Esophagus mucosa (tissue), 1 donor: ENCODE results near the gene AP2A2. TPM values are rescaled to one million over a fixed set of nuclear protein-coding genes. Genes with fewer than 3 reads are reported as not detected.
A peak's percentile ranks its signal among the peaks of the same experiment; 100 is the strongest.
"Not testable (repeated sequence)": the region's sequence is repeated elsewhere in the genome, so short reads cannot be mapped to it uniquely, and the experiment has no call there.

ENCODE experiments used
- ATAC-seq: fragments of 200-7000 bp; cut with Tn5 transposase; one replicate; pipeline ENCODE4 v1.9.1; 2020
- total RNA-seq: library from RNA; stranded (reverse); gene quantifications from one replicate; pipeline ENCODE4 v1.2.4, GENCODE V29; 2023
- donor health status: DM: yes; HTN: yes; CAD: no.

AP2A2 gene
- total RNA-seq, 1 donor from 2014 or later = 34.9 TPM

DNA sequence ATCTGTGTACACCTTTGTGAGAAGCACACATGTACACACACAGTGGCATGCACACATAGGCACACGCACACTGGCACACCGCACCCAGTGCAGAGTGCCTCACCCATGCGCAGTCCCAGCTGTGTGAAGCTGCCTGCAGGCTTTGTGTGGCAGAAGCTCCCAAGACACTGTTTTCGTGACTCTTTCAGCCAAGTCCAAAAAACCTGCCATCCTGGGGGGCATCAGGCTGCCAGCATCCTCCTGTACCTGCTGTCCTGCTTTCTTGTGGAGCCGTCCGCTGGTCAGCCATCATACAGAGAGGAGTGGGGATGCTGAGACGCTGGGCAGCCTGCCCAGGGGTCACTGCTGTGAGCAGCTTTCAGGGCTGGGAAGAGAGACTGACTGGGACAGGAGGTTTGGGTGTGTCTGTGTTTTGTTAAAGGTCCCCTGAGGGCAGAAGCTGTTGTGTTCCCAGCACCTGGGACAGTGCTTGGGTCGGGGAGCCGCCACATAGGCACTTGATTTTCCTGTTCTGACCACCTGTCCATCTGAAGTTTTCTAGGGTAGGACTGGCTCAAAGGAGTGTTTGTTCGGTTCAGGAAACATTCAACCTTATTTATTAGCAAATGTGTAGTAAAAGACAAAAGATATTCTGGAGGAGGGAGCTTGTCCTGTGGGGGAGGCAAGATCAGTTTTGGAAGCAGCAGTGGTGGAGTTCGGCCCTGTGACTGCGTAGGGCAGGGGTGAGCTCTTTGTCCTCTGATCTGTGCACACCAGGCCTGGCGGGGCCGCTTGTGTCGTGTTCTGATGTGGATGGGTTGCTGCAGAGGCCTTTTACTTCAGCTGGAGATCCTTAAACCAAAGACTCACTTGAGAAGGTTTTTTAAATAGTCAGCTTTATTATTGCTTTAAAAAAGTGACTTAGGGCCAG lies 29.7 kb downstream of the AP2A2 start:
- peak; percentile 50 for ATAC-seq

DNA sequence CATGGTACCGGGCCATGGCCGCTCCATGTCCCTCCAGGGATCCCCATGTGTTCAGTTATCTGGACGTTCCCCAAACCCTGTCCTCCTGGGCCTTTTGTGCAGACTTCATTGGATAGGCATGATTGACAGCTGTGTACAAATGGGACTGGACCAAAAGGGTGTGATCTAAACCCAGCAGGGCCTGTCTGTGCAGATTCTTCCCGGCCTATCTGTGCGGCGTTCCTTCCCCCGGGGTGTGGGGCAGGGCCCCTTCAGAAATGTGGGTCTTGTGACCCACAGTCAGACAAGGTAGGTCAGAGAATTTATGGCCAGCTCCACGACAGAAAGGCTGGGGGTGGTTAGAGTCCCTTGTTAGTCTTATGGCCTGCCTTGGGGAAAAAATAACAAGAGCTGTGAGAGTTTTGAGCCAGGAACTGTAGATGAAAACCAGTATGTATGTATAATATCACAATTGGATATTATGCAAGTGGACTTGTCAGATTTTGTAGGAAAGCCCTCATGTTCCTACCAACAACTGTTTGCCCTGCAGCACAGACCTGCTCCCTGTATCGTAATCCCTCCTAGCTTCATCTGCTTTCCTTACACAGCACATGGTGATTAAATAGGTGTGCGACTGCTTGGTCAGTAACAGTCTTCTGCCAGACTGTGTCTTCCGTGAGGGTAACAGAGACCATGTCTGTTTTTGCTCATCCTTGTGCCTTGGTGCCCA lies 31.7 kb downstream of the AP2A2 start:
- ATAC-seq = peak; percentile 82

DNA sequence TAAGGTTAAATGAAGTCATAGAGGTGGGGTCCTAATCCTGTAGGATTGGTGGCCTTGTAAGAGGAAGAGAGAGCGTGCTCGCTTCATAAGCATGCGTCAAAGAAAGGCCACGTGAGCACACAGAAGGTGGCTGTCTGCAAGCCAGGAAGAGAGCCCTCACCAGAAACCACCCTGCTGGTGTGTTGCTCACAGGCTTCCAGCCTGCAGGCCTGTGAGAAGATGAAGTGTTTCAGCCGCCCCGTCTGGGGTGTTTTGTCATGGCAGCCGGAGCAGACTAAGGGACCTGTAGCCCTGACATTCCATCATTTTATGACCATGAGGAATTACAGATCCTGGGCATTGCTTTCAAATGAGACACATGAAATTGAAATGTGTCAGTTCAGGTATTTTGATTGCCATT lies 32.4 kb downstream of the AP2A2 start:
- no peak for ATAC-seq

DNA sequence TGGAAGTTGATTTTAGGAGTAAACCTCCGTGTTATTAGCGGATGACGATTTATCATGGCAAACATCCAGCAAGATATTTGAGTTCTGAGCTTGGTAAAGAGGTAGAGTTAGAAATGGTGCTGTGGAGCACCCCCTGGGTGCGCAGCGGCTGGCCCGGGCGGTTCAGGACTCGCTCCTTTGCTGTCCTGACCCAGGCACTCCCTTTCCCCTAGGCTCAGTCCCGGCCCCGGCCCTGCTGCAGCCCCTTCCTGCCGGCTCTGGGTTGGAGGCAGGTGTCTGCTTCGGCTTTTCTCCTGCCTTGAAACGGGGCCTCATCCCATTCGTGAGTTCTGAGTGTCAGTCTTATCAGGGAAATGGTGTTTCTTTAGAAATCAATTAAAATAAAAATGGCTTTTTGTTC lies 33.4 kb downstream of the AP2A2 start:
- peak; percentile 38 for ATAC-seq

DNA sequence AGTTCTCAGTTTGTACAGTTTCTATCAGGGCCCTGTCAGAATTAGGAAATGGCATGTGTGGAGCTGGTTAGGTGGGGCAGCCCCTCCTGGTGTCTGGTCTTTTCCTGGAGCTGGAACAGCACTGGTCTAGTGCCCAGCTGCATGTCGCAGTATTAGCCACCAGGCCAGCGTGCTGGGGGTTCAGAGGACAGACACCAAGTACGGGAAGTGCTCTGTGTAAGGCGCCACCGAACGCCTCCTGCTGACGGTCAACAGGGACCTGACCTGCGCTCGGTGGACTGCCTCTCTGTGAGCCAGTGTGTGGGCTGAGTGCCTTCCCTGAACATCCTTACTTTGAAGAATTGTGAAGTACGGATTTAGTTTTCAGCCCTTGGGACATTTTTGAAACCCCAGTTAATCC lies 33.9 kb downstream of the AP2A2 start:
- no peak for ATAC-seq

DNA sequence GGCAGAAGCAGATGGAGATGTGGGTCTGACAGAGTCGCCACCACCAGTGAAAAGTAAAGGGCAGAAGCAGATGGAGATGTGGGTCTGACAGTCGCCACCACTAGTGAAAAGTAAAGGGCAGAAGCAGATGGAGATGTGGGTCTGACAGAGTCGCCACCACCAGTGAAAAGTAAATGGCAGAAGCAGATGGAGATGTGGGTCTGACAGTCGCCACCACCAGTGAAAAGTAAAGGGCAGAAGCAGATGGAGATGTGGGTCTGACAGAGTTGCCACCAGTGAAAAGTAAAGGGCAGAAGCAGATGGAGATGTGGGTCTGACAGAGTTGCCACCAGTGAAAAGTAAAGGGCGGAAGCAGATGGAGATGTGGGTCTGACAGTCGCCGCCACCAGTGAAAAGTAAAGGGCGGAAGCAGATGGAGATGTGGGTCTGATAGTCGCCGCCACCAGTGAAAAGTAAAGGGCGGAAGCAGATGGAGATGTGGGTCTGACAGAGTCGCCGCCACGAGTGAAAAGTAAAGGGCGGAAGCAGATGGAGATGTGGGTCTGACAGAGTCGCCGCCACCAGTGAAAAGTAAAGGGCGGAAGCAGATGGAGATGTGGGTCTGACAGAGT lies 35.7 kb downstream of the AP2A2 start:
- not testable (repeated sequence) for ATAC-seq

DNA sequence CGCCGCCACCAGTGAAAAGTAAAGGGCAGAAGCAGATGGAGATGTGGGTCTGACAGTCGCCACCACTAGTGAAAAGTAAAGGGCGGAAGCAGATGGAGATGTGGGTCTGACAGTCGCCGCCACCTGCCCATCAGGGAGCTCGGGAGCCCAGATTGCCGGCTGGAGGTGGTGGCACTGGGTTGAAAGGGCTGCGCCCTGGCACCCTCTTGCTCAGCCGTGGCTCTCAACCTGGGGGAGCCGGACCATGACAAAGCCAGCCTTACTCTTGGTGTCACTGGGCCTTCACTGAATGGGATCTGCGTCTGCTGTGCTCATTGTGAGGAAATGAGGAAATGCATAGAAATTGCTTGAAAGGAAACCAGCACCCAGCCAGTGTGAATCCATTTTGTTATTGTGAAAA lies 36.3 kb downstream of the AP2A2 start:
- ATAC-seq = no peak

DNA sequence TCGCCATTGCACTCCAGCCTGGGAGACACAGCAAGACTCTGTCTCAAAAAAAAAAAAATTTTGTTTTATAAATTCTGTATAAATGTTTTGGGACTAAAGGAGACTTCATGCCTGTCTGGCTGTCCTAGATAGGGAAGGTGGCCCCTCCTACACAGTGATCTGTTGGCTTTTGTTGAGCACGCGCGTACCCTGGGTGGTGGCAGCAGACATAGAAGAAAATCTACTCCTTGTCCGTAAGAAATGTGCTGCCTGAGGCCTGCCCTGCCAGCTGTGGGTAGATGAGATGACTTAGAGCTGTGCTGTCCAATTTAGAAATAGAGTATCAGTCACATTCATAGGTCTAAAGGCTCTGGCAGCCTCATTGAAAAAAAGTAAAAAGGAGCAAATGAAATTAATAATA lies 37.0 kb downstream of the AP2A2 start:
- ATAC-seq = no peak

DNA sequence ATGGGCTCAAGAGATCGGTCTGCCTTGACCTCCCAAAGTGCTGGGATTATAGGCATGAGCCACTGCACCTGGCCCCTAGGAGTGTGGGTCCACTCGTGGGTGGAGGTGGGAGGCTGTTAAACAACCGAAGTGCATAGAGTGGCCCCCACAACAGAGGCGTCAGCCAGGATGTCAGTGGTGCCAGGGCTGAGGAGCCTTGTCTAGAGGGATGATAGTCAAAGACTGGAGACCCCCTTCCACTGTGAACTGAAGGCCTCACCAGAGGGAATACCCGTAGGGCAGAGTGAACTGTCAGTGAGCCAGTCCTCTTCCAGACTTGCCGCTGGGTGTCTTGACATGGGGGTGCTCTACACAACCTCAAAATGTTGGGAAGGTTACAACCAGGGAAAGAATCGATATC lies 38.2 kb downstream of the AP2A2 start:
- peak; percentile 11 for ATAC-seq

DNA sequence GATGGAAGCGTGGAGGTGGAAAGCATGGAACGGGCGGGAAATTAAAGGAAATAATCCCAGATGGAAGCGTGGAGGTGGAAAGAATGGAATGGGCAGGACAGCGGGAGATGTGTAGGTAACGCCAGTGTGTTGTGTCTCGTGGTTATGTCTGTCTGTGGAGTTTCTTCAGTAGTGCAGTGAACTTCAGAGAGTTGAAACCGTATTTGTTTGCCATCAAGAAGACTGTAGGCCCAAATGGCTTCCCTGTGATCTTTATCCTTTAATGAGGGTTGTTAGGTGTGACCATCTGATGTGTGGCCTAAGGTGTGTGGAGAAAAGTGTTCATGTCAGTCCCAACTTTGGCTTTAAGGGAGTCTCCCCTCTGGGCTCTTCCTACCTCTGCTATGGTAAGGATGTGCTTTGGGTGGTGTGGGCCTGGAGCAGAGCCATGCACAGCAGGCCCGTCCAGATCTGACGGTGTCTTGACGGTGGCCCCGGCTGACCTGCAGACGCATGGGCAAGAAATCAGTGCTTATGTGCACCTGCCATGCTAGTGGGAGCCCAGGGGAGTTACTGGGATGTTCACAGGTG lies 39.6 kb downstream of the AP2A2 start:
- peak; percentile 14 for ATAC-seq

DNA sequence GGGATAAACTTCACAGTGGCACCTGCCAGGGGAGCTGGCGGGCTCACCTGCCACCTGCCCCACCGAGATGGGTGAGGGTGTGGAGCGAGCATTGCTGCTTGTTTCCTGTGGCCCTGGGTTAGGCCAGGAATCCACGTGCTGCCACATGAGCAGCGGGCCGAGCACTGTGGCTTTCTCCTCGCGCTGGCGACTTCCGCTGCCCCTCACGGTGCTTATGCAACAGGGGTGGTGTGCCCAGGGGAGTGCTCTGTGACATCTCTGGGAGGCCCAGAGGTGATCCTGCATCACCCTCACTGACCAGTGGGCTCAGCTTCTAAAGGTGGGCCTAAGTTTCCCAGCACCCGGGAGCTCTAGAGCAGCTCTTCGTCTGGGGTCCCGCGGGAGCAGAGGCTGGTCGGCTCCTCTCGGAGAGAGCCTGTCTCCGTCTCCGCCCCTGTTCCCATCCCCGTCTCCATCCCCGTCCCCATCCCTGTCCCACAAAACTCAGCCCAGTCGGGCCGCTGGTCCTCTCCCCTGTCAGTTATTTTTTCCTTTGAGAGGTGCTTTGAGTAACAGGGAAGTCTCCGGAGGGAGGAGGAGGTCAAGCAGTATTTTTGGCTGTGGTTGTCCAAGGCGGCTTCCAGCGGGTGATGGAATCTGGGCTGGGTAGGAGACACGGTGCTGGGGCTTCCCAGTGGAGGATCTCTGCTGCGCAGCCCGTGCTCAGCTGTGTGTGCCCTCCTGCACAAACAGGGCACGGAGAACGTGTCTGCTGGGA lies 42.5 kb downstream of the AP2A2 start:
- no peak for ATAC-seq

DNA sequence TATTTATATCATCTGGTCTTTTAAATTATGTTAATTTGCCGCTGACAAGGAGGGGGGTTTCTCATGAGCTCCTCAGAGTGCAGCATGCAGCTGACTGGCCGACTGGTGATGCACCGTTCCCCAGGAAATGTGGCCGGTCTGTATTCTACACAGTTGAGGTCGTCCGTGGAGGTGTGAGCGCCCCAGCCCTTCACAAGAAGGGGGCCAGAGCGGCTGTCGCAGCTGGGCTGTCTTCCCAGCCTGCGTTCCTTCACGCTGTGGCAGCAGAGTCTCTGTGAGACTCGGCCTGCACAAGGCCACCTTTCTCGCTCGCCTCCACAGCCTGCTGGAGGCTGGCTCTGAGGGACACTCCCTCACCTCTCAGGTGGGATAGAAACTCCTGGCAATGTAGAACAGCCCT lies 43.2 kb downstream of the AP2A2 start:
- no peak for ATAC-seq

DNA sequence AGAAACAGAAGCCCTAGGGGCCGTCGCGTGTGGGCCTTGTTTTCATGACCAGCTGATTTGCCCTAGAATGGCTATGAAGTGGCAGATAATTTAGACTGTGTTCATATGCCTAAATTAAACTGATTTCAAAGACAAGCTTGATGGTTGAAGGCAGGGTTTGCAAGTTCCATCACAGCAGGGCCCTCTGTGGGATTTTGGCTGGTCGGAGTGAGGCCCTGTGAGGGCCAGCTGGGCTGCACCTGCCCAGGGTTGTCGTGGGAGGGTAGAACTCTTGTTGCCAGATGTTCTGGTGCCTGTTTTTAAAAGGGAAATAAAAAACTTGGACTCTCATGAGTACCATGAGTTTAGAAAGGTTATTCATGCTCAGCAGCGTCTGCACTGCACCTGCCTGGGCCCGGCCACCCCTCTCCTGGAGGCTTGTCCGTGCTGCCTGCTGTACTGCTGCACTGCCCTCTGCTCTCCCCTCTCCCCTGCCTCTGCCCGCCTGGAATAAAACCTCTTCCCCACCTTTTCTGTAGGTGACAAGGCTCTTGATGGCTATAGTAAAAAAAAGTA lies 44.1 kb downstream of the AP2A2 start:
- ATAC-seq = no peak

DNA sequence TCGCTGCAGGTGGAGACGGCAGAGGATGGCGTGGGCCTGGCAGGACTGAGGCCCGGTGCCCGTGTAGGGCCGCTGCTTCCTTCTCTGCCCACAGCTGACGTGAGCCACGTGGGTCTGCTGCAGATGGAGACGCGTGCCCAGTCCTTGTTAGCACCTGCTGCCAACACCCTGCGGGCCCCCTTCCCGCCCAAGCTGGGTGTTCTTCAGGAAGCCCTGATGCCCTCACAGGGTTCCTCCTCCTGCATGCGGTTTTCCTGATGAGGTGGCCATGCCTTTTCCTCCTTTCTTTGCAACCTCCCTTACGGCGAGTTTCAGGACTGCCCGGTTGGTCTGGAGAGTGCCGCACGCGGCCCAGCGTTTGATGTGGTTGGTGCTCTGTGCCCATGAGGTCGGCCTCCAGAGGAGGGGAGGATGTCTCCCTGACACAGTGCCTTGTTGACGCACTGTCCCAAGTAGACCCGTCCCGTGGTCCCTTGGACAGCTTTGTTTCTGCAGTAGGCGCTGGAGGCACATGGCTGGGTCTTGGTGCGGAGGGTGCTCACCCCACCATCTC lies 44.7 kb downstream of the AP2A2 start:
- no peak for ATAC-seq

DNA sequence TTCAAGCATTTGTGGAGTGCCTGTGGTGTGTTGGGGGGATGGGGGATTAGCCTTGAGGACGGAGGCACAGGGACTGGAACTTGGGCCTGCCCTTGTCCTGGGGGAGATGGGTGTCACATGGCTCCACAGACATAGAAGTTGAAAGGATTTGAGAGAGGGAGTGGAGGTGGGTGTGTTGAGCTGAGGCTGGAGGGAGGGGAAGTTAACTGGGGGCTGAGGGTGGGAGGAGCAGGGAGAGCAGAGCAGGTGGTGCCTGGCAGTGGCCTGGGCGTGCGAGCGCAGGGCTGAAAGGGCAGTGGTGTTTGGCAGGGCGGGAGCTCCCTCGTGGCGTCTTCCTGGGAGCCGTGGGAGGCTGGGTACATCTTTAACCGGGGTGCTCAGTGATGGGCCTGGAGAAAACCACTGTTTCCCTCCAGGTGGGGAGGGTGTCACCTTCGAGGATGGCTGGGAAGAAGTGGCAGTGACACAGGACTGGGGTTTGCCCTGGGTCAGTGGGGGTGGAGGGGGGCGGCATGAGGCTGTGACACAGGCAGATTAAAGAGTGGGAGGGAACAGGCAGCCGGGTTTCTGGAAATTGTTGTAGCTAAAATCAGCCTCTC lies 45.5 kb downstream of the AP2A2 start:
- ATAC-seq = no peak

DNA sequence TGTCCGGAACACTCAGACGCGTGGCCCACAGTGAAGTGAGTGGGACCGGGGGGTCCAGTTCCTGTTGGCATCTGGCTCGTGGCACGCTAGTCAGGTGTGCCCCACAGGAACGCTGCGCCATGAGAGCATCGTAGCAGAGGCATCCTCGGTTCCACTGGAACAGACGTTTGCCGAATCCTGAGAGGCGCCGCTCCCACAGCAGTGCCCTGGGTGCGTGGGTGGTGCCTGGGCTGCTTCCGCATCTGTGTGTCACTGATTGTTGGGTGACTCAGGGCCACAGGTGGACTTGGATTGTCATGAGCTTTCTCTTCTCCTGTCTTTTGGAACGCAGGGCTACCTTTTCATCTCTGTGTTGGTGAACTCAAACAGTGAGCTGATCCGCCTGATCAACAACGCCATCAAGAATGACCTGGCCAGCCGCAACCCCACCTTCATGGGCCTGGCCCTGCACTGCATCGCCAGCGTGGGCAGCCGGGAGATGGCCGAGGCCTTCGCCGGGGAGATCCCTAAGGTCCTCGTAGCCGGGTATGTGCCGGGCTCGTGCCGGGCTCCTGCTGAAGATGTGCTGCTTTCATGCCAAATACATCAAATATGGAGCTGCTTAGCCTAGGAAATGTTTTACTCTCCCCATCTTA lies 46.2 kb downstream of the AP2A2 start:
- no peak for ATAC-seq

DNA sequence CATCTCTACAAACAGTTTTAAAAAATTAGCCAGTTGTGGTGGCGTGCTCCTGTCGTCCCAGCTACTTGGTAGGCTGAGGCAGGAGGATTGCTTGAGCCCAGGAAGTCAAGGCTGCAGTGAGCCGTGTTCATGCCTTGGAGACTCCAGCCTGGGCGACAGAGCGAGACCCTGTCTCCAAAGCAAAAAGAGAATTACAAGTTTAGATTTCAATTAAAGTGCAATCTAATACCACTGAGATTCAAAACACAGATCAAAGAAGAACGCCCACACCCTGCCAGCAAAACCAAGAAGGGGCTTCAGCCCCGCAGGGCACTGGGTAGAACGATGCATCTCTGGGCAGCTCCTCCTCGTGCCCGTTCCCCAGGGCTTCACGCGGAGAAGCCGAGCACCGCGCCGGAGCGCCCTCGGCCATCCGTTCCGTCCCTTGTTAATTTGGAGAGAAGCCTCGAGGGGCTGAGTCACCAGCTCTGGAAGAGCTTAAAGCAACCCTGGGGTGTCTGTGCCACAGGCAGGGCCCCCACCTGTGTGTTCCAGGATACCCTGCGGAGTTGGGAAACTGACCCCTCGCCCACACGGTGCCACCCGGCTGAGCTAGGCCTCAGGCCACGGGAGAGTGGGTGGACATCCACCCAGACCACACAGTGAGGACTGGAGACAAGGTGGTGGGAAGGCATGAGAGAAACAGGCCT lies 47.0 kb downstream of the AP2A2 start:
- no peak for ATAC-seq

DNA sequence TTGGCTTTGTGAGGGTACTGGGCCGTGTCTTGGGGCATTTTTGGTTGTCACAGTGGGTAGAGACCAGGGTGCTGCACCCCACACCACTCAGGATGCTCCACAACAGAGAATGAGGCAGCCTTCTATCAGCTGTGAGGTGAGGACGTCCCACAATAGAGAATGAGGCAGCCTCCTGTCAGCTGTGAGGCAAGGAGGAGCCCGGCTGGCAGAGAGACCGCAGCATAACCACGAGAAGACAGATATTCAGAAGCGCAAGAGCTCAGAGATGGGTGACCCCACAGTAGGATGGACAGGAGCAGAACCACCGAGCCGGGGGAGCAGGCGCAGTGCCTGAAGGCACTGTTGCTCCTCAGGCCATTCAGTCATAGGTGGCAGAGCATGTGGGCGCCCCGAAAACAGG lies 47.6 kb downstream of the AP2A2 start:
- no peak for ATAC-seq

DNA sequence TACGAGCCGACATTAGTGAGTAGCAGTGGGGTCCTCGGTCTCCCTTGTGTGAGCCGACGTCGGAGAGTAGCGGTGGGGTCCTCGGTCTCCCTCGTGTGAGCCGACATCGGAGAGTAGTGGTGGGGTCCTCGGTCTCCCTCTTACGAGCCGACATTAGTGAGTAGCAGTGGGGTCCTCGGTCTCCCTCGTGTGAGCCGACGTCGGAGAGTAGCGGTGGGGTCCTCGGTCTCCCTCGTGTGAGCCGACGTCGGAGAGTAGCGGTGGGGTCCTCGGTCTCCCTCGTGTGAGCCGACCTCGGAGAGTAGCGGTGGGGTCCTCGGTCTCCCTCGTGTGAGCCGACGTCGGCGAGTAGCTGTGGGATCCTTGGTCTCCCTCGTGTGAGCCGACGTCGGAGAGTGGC lies 49.7 kb downstream of the AP2A2 start:
- not testable (repeated sequence) for ATAC-seq

DNA sequence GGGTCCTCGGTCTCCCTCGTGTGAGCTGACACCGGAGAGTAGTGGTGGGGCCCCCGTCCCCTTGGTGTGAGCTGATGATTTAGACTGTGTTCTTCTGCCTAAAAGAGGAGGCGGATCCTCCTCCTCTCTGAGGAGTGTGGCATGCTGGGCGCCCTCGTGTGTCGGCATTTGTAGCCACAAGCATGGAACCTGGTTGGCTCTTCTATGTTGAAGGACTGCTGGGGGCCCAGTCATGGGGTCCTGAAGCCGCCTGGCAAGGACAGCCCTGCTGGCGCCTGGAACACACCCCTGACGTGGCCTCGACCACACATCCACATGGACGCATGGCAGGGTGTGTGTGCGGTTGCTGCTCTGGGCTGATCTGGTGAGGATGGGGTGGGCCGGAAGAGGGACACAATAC lies 50.2 kb downstream of the AP2A2 start:
- no peak for ATAC-seq
